Measurements from ENCODE around the gene IMP4.

DNA sequence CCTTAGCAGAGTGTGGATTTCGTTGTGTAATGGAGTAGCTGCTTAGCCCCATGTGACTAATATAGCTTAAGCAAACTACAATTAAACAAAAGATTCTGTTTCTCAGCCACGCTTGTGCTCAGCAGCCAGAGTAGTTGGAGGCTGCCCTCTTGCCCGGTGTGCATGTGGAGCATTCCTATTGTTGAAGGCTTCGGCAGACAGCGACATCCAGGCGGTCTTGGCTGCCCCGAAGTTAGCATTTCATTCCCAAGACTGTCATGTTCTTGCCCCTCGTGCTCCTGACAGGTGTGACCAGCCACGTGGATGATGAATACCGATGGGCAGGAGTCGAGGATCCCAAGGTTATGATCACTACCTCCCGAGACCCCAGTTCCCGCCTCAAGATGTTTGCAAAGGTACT lies 2.4 kb downstream of the IMP4 start:
- TF ChIP-seq, protein P1, sequence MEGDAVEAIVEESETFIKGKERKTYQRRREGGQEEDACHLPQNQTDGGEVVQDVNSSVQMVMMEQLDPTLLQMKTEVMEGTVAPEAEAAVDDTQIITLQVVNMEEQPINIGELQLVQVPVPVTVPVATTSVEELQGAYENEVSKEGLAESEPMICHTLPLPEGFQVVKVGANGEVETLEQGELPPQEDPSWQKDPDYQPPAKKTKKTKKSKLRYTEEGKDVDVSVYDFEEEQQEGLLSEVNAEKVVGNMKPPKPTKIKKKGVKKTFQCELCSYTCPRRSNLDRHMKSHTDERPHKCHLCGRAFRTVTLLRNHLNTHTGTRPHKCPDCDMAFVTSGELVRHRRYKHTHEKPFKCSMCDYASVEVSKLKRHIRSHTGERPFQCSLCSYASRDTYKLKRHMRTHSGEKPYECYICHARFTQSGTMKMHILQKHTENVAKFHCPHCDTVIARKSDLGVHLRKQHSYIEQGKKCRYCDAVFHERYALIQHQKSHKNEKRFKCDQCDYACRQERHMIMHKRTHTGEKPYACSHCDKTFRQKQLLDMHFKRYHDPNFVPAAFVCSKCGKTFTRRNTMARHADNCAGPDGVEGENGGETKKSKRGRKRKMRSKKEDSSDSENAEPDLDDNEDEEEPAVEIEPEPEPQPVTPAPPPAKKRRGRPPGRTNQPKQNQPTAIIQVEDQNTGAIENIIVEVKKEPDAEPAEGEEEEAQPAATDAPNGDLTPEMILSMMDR (IDR thresholded peaks at IDR 0.05; ENCODE audit: poor library complexity, severe bottlenecking): no peak
- TF ChIP-seq POLR2AphosphoS5 (IDR thresholded peaks at IDR 0.05) (no peak), EP300 (conservative IDR thresholded peaks at IDR 0.05; ENCODE audit: poor library complexity, severe bottlenecking) (no peak), EZH2 (IDR thresholded peaks at IDR 0.05; ENCODE audit: borderline replicate concordance, insufficient read depth, low read length, poor library complexity, severe bottlenecking) (no peak)
- TF ChIP-seq, protein P2, sequence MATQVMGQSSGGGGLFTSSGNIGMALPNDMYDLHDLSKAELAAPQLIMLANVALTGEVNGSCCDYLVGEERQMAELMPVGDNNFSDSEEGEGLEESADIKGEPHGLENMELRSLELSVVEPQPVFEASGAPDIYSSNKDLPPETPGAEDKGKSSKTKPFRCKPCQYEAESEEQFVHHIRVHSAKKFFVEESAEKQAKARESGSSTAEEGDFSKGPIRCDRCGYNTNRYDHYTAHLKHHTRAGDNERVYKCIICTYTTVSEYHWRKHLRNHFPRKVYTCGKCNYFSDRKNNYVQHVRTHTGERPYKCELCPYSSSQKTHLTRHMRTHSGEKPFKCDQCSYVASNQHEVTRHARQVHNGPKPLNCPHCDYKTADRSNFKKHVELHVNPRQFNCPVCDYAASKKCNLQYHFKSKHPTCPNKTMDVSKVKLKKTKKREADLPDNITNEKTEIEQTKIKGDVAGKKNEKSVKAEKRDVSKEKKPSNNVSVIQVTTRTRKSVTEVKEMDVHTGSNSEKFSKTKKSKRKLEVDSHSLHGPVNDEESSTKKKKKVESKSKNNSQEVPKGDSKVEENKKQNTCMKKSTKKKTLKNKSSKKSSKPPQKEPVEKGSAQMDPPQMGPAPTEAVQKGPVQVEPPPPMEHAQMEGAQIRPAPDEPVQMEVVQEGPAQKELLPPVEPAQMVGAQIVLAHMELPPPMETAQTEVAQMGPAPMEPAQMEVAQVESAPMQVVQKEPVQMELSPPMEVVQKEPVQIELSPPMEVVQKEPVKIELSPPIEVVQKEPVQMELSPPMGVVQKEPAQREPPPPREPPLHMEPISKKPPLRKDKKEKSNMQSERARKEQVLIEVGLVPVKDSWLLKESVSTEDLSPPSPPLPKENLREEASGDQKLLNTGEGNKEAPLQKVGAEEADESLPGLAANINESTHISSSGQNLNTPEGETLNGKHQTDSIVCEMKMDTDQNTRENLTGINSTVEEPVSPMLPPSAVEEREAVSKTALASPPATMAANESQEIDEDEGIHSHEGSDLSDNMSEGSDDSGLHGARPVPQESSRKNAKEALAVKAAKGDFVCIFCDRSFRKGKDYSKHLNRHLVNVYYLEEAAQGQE (IDR thresholded peaks at IDR 0.05; ENCODE audit: borderline replicate concordance): no peak

All from neural cell (in vitro differentiated cells).